GM12875 (cell line): ENCODE measurements around the gene FOXL1.

Source experiments
- H3K4me3 ChIP-seq: one replicate; pipeline ENCODE4 v1.5.1; 2011; ENCODE audit warnings: low read depth, low read length, control low read depth
- CTCF ChIP-seq: IDR thresholded peaks from 2 replicates; pipeline ENCODE4 v1.5.1; 2011; ENCODE audit warnings: low read depth, mild to moderate bottlenecking, control low read depth, inconsistent platforms, low read length, moderate library complexity, borderline replicate concordance; ENCODE audit not compliant: insufficient read depth

The FOXL1 gene

GRCh38 chr16:86565181-86565631 lies 13.1 kb upstream of the FOXL1 start:
- H3K4me3 ChIP-seq = no peak overlapping the region

GRCh38 chr16:86565644-86566511 lies 12.5 kb upstream of the FOXL1 start:
- H3K4me3 ChIP-seq = no peak overlapping the region

More at GRCh38 chr16:86565181-86565631, 13.1 kb upstream of the FOXL1 start:
- no peak for TF ChIP-seq CTCF

DNA sequence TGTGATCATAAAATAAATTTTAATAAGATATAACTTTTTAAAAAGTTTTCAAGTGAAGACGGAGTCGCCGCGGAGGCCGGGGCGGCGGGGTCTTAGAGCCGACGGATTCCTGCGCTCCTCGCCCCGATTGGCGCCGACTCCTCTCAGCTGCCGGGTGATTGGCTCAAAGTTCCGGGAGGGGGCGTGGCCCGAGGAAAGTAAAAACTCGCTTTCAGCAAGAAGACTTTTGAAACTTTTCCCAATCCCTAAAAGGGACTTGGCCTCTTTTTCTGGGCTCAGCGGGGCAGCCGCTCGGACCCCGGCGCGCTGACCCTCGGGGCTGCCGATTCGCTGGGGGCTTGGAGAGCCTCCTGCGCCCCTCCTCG lies 11.8 kb upstream of the FOXL1 start, which contains the start of gene FOXC2:
Gene FOXC2, plus strand, starts transcription at position 229 of the 365 bp plus-strand sequence. CDS start 507 bp downstream, outside the sequence.
- H3K4me3 ChIP-seq = no peak within 1 kb of the TSS
- no peak for TF ChIP-seq CTCF

More at GRCh38 chr16:86565644-86566511, 12.5 kb upstream of the FOXL1 start:
- no peak for TF ChIP-seq CTCF

- no peak overlapping the region for H3K4me3 ChIP-seq
- no peak for TF ChIP-seq CTCF
These were observed 11.2 kb upstream of the FOXL1 start for GRCh38 chr16:86566966-86567700.

DNA sequence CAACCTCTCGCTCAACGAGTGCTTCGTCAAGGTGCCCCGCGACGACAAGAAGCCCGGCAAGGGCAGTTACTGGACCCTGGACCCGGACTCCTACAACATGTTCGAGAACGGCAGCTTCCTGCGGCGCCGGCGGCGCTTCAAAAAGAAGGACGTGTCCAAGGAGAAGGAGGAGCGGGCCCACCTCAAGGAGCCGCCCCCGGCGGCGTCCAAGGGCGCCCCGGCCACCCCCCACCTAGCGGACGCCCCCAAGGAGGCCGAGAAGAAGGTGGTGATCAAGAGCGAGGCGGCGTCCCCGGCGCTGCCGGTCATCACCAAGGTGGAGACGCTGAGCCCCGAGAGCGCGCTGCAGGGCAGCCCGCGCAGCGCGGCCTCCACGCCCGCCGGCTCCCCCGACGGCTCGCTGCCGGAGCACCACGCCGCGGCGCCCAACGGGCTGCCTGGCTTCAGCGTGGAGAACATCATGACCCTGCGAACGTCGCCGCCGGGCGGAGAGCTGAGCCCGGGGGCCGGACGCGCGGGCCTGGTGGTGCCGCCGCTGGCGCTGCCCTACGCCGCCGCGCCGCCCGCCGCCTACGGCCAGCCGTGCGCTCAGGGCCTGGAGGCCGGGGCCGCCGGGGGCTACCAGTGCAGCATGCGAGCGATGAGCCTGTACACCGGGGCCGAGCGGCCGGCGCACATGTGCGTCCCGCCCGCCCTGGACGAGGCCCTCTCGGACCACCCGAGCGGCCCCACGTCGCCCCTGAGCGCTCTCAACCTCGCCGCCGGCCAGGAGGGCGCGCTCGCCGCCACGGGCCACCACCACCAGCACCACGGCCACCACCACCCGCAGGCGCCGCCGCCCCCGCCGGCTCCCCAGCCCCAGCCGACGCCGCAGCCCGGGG lies 10.4 kb upstream of the FOXL1 start:
- TF ChIP-seq CTCF = no peak
- no peak overlapping the region for H3K4me3 ChIP-seq

- H3K4me3 ChIP-seq = no peak overlapping the region
- TF ChIP-seq CTCF = no peak
These were observed 9.4 kb upstream of the FOXL1 start for GRCh38 chr16:86568677-86569623.
